Hepatocyte (in vitro differentiated cells): ENCODE measurements around the gene SLC22A23. TPM values are rescaled to one million over a fixed set of nuclear protein-coding genes. Genes with fewer than 3 reads are reported as not detected.

Experiments used
- DNase-seq: peaks from one replicate; pipeline ENCODE4 v3.0.0-alpha.2; 2016; ENCODE audit warnings: low spot score
- H2AFZ ChIP-seq: fragments of 200-600 bp; sonication (generic); 2 replicates; pipeline ENCODE4 v1.6.0; 2016; ENCODE audit warnings: antibody characterized with exemption, mild to moderate bottlenecking
- H3K27ac ChIP-seq: fragments of 200-600 bp; sonication (generic); 2 replicates; pipeline ENCODE4 v1.5.1; 2016; ENCODE audit warnings: mild to moderate bottlenecking
- H3K27me3 ChIP-seq: fragments of 200-600 bp; sonication (generic); 2 replicates; pipeline ENCODE4 v1.6.1; 2016
- H3K36me3 ChIP-seq: fragments of 200-600 bp; sonication (generic); replicated peaks from 2 replicates; pipeline ENCODE4 v1.5.1; 2016; ENCODE audit warnings: low read depth; ENCODE audit not compliant: insufficient read depth
- H3K4me1 ChIP-seq: fragments of 200-600 bp; sonication (generic); 2 replicates; pipeline ENCODE4 v1.5.1; 2016; ENCODE audit warnings: mild to moderate bottlenecking, moderate library complexity; ENCODE audit not compliant: insufficient read depth
- H3K4me2 ChIP-seq: fragments of 200-600 bp; sonication (generic); 2 replicates; pipeline ENCODE4 v1.6.0; 2016
- H3K4me3 ChIP-seq: fragments of 200-600 bp; sonication (generic); 2 replicates; pipeline ENCODE4 v1.5.1; 2016; ENCODE audit warnings: mild to moderate bottlenecking
- H3K79me2 ChIP-seq: fragments of 200-600 bp; sonication (generic); 2 replicates; pipeline ENCODE4 v1.6.0; 2017; ENCODE audit warnings: mild to moderate bottlenecking
- H3K9me2 ChIP-seq: fragments of 200-600 bp; sonication (generic); replicated peaks from 2 replicates; pipeline ENCODE4 v1.6.0; 2017; ENCODE audit warnings: mild to moderate bottlenecking; ENCODE audit not compliant: insufficient read depth
- H3K9me3 ChIP-seq: fragments of 200-600 bp; sonication (generic); 2 replicates; pipeline ENCODE4 v1.5.1; 2016; ENCODE audit warnings: low read depth, mild to moderate bottlenecking
- H4K20me1 ChIP-seq: fragments of 200-600 bp; sonication (generic); 2 replicates; pipeline ENCODE4 v1.6.0; 2016; ENCODE audit warnings: mild to moderate bottlenecking; ENCODE audit not compliant: insufficient read depth, poor library complexity, severe bottlenecking
- EZH2 ChIP-seq: fragments of 200-600 bp; sonication (generic); IDR thresholded peaks from 2 replicates; pipeline ENCODE4 v1.6.1; 2016; ENCODE audit warnings: antibody characterized with exemption, mild to moderate bottlenecking, borderline replicate concordance
- EZH2phosphoT487 ChIP-seq: fragments of 200-600 bp; sonication (generic); IDR thresholded peaks from one replicate; pipeline ENCODE4 v1.6.1; 2018; ENCODE audit warnings: antibody characterized with exemption, mild to moderate bottlenecking, low read depth, moderate library complexity; ENCODE audit not compliant: unreplicated experiment, severe bottlenecking
- WGBS: methylation state at CpG from one replicate; pipeline ENCODE4 v1.1.6; 2016; ENCODE audit warnings: low lambda C conversion rate; ENCODE audit errors: missing lambda C conversion rate; 5-methylcytosine and 5-hydroxymethylcytosine counted together
- polyA plus RNA-seq: library from polyadenylated mRNA; unstranded; fragments of >200 nt; fragmentation: Nextera tagmentation; extraction: Ambion mirVana; gene quantifications from 2 replicates; pipeline ENCODE4 v1.2.1, GENCODE V29; 2016
- total RNA-seq: library from RNA; depleted of rRNA; stranded (reverse); fragments of >200 nt; gene quantifications from 2 replicates; pipeline ENCODE4 v1.2.3, GENCODE V29; 2014
- TF ChIP-seq, protein P1 (sequence below): fragments of 200-600 bp; sonication (generic); IDR thresholded peaks from 2 replicates; pipeline ENCODE4 v1.5.1; 2016; ENCODE audit warnings: antibody characterized with exemption, mild to moderate bottlenecking; ENCODE audit not compliant: poor library complexity

SLC22A23 gene
- total and polyA plus RNA-seq, 2 experiments from 2014 or later = 14.3 to 14.8 TPM

DNA sequence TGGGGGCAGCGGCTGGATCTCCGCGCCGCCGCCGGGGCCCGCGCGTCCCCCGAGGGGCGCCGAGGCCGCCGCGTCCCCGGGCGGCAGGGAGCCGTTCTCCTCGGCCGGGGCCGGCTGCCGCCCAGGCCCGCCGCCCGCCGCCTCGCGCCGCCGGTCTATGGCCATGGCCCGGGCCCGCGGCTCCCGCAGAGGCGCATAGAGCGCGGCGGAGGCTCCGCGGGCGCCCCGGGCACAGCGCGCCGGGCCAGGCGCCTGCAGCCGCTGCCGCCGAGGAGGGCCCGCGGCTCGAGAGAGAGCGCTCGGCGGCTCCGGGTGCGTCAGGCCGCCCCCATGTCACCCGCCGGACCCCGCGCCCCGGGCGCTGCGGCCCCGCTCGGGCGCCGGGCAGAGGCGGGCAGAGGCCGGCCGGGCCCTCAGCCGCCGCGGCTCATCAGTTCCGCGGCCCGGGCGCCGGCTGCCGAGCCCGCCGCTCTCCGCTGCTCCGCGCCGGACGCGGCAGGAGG, 404 bp downstream of the SLC22A23 start:
- H3K36me3 ChIP-seq = peaks cover 3% of the 10 kb centered on the region
- DNase-seq = no peak
- H3K9me2 ChIP-seq = no peaks in the 10 kb centered on the region
- H2AFZ ChIP-seq = no peak overlapping the region
- H3K9me3 ChIP-seq = no peaks in the 10 kb centered on the region
- H3K4me3 ChIP-seq = peak overlapping the region; percentile 41
- 2% methylated on average over 13 of the region's 89 CpGs for WGBS
- peaks cover 7% of the 10 kb centered on the region for H3K27me3 ChIP-seq
- H3K79me2 ChIP-seq = peaks cover 45% of the 10 kb centered on the region
- H3K4me2 ChIP-seq = peak overlapping the region; percentile 100
- no peaks in the 10 kb centered on the region for H3K4me1 ChIP-seq
- H3K27ac ChIP-seq = no peak overlapping the region
- H4K20me1 ChIP-seq = peaks cover 6% of the 10 kb centered on the region
- no peak for TF ChIP-seq EZH2phosphoT487
- TF ChIP-seq EZH2 = no peak
- TF ChIP-seq, protein P1, sequence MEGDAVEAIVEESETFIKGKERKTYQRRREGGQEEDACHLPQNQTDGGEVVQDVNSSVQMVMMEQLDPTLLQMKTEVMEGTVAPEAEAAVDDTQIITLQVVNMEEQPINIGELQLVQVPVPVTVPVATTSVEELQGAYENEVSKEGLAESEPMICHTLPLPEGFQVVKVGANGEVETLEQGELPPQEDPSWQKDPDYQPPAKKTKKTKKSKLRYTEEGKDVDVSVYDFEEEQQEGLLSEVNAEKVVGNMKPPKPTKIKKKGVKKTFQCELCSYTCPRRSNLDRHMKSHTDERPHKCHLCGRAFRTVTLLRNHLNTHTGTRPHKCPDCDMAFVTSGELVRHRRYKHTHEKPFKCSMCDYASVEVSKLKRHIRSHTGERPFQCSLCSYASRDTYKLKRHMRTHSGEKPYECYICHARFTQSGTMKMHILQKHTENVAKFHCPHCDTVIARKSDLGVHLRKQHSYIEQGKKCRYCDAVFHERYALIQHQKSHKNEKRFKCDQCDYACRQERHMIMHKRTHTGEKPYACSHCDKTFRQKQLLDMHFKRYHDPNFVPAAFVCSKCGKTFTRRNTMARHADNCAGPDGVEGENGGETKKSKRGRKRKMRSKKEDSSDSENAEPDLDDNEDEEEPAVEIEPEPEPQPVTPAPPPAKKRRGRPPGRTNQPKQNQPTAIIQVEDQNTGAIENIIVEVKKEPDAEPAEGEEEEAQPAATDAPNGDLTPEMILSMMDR = no peak

DNA sequence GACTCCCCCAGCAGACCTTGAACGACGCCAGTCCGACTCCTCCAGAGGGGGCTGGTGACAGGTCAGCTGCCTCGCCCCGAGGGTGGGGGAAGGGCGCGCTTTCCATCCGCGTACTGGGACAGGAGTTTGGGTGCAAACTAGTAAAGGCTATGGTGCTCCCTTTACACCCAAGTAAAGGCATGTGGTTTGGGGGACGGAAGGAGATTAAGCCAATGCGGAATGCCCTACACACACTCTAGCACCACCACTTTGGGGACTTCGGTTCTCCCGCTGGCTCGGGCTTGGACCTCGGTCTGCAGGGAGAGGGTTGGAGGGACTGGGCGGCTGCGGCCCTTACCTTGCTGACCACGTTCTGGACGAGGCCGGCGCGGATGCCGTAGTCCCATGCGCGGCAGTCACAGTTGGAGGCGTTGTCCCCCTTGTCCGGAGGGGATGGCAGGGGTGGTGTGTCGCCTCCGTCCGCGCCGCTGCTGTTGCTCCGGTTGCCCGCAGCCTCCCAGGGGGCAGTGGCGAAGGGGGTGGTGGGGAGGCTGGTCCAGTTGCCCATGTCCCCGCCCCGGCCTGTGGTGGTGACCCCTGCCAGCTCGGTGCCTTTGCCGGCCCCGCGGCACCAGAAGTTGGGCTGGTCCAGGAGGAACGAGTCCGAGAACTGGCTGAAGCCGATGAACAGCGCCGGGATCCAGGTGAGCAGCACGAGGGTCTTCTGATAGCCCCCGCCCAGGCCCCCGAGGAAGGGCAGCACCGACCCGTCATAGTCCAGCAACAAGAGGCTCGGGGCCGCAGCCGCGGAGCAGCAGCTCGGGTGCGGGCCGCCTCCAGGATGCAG, 1.1 kb downstream of the SLC22A23 start:
- no peaks in the 10 kb centered on the region for H3K9me2 ChIP-seq
- peak; percentile 30 for TF ChIP-seq EZH2
- TF ChIP-seq EZH2phosphoT487 = no peak
- H3K36me3 ChIP-seq = peaks cover 3% of the 10 kb centered on the region
- H3K27me3 ChIP-seq = peaks cover 7% of the 10 kb centered on the region
- peak overlapping the region; percentile 41 for H3K4me3 ChIP-seq
- H3K9me3 ChIP-seq = no peaks in the 10 kb centered on the region
- H4K20me1 ChIP-seq = peaks cover 6% of the 10 kb centered on the region
- peak overlapping the region; percentile 31 for H2AFZ ChIP-seq
- H3K4me1 ChIP-seq = no peaks in the 10 kb centered on the region
- peak overlapping the region; percentile 31 for H3K27ac ChIP-seq
- H3K4me2 ChIP-seq = peak overlapping the region; percentile 91
- peak; percentile 40 for DNase-seq
- peaks cover 51% of the 10 kb centered on the region for H3K79me2 ChIP-seq
- WGBS = under 1% methylated on average over 54 of the region's 58 CpGs

DNA sequence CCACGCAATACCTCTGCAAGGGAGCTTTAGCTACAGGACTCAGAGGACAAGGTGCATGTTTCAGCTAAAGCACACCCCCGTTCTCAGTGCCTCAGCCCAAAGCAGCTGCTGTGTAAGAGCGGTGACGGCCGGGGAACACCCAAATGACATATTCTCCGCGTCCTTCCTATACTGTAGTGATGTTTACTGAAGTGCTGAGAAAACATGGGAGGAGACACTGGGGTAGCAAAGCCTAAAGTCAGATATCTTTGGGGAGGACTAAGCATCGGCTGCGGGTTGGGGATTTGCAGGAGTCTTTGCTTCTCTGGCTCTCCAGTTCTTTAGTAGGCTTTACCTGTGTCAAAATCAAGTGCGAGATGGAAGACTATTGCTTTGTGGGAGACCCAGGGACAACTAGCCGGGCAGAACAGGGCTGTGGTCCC, 1.7 kb downstream of the SLC22A23 start:
- Histone ChIP-seq H3K79me2 (peaks cover 57% of the 10 kb centered on the region), H4K20me1 (peaks cover 6% of the 10 kb centered on the region), H2AFZ (no peak overlapping the region), H3K9me3 (no peaks in the 10 kb centered on the region), H3K4me1 (no peaks in the 10 kb centered on the region), H3K9me2 (no peaks in the 10 kb centered on the region), H3K27ac (peak overlapping the region; percentile 31), H3K4me3 (peak overlapping the region; percentile 41), H3K27me3 (peaks cover 7% of the 10 kb centered on the region), H3K36me3 (peaks cover 3% of the 10 kb centered on the region), H3K4me2 (peak overlapping the region; percentile 91)
- peak; percentile 6 for TF ChIP-seq EZH2
- TF ChIP-seq, protein P1 = no peak
- TF ChIP-seq EZH2phosphoT487 = no peak
- DNase-seq = peak; percentile 51
- 14% methylated on average over 11 of the region's 11 CpGs for WGBS
